ENCODE measurements around the gene EYA2.

Gene EYA2

DNA sequence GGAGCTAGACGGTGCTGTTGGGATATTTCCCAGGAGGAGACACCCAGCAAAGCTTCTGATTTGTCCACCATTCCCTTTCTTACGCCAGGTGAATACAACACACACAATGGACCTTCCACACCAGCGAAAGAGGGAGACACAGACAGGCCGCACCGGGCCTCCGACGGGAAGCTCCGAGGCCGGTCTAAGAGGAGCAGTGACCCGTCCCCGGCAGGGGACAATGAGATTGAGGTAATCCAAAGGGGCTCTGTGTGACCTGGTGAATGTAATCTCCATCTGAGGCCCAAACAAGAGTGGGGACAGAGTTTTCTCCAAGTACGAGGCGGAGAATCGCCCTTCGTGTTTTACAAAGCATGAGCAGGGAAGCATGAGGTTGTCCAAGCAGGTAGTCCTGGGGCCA is 194.5 kb downstream of the EYA2 start:
- TF ChIP-seq, protein P1, sequence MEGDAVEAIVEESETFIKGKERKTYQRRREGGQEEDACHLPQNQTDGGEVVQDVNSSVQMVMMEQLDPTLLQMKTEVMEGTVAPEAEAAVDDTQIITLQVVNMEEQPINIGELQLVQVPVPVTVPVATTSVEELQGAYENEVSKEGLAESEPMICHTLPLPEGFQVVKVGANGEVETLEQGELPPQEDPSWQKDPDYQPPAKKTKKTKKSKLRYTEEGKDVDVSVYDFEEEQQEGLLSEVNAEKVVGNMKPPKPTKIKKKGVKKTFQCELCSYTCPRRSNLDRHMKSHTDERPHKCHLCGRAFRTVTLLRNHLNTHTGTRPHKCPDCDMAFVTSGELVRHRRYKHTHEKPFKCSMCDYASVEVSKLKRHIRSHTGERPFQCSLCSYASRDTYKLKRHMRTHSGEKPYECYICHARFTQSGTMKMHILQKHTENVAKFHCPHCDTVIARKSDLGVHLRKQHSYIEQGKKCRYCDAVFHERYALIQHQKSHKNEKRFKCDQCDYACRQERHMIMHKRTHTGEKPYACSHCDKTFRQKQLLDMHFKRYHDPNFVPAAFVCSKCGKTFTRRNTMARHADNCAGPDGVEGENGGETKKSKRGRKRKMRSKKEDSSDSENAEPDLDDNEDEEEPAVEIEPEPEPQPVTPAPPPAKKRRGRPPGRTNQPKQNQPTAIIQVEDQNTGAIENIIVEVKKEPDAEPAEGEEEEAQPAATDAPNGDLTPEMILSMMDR (IDR thresholded peaks at IDR 0.05; ENCODE audit: control insufficient read depth, insufficient read depth, low read depth, low read length, missing control alignments): no peak
- H3K4me3 ChIP-seq (ENCODE audit: control insufficient read depth, low read depth, low read length): no peak overlapping the region
- no peak for DNase-seq (ENCODE audit: low read depth)

DNA sequence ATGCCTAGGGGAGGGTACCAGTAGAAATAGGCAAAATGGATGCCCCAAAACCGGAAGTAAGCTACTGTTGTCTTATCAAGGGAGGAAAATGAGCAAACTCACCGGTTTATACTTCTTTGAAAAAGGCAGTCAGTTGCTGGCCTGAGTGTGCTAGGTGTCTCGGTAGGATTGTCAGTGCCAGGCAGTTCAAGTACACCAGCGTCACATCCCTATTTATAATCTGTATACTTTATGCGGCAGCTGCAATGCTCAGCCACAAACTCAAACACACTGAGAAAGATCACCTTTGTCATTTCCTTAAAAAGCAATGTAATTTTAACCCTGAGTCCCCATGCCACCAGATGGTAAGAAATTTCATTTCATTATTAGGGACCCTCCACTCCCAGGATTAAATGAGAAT is 196.2 kb downstream of the EYA2 start:
- TF ChIP-seq, protein P1 (IDR thresholded peaks at IDR 0.05; ENCODE audit: control insufficient read depth, insufficient read depth, low read depth, low read length, missing control alignments): no peak
- DNase-seq (ENCODE audit: low read depth): no peak
- no peak overlapping the region for H3K4me3 ChIP-seq (ENCODE audit: control insufficient read depth, low read depth, low read length)

DNA sequence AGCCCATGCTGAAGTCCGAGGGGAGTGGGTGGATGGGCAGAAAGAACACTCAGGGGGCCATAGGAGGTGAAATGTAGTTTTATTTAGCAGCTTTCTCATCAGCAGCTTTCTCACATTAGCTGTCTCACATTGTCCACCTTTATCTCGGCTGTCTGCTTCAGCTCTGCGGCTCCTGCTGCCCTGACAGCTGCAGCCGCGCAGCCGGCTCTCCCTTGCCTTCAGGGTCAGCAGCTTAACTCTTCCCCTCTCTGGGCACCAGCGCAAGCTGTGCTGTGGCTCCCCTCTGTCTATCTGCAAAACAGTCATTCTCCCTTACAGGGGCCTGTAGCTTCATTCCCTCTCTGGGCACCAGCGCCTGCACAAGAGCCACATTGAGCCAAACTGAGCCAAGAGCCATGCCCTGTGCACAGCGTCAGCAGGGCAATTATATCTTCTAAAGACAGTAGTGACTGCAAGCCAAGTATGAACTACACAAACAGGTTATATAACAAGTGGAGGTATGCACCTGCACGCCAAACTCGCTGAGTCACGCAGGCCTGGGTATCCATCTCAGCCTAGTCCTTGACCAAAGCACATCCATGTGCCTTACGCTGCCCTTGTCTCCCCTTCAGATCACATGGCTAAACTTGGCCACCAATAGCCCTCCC is 198.8 kb downstream of the EYA2 start:
- H3K4me3 ChIP-seq (ENCODE audit: control insufficient read depth, low read depth, low read length): no peak overlapping the region
- TF ChIP-seq, protein P1 (IDR thresholded peaks at IDR 0.05; ENCODE audit: control insufficient read depth, insufficient read depth, low read depth, low read length, missing control alignments): no peak
- no peak for DNase-seq (ENCODE audit: low read depth)

DNA sequence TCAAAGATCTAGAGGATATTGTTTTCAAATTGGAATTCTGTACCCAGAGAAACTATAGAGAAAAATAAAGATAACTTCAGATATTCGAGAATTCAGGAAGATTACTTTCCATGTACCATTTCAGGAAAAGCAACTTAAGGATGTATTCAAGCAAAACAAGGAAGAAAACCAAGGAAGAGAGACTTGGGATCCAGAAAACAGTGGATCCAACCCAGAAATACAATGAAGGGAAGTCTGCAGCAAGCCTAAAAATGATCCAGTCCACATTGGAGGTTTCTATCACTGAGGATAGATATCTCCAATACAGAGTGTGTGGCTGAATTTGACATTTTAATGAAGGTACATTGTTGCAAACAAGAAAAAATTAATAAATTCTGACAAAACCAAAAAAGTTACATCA is 201.0 kb downstream of the EYA2 start:
- TF ChIP-seq, protein P1 (IDR thresholded peaks at IDR 0.05; ENCODE audit: control insufficient read depth, insufficient read depth, low read depth, low read length, missing control alignments): no peak
- no peak for DNase-seq (ENCODE audit: low read depth)
- H3K4me3 ChIP-seq (ENCODE audit: control insufficient read depth, low read depth, low read length): no peak overlapping the region

DNA sequence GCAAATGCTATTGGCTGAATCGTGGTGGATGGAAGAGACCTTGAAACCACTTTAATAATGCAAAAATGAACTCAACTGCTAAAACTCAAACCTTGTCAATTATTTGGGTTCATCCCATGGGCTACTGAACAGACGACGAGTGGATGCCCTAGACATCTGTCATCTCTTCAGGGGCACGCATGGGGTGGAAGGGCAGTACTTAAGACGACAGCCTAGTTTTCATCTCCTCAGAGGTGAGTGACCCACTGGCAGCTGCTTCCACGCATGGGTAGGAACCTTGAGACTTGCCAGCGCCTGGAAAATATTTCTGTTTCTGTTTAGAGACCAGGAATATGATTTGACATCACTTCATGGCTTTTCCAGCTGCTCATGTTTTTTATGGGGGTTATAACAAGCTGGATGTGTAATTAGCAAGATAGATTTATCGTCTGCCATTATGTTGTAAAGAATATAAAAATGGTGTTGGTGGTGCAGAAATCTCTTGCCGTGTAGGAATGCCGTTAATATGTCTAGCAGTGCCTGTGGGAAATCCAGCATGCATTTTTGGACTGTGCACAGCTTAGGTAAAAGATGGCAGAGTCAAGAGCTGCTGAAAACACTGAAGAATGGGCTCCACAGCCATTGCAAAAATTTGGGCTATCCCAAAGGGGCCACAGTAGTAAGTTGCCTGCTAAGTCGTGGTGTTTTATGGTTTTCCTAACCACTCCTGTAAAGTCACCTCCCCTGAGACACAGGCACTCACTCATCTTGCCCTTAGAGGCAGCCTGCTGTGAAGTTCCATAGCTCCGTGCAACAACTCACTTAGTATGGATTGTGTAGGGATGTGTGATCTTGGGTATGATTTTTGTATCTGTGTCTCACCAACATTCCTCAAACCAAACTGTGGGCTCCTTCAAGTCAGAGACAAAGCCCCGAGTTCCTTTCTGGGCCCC is 203.3 kb downstream of the EYA2 start:
- DNase-seq (ENCODE audit: low read depth): no peak
- no peak overlapping the region for H3K4me3 ChIP-seq (ENCODE audit: control insufficient read depth, low read depth, low read length)
- TF ChIP-seq, protein P1 (IDR thresholded peaks at IDR 0.05; ENCODE audit: control insufficient read depth, insufficient read depth, low read depth, low read length, missing control alignments): no peak

DNA sequence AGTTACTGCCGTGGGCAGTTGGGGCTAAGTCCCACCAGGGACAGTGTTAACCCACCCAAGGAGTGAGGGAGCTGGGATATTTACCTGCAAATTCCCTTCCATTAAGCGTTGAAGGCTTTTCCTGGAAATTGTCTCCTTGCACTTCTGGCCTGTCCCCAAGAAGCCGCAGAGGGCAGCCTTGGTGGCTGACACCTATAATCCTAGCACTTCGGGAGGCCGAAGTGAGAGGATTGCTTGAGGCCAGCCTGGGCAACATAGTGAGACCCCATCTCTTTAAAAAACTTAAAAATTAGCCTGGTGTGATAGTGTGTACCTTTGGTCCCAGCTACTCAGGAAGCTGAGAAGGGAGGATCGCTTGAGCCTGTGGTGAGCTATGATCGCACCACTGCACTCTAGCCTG is 204.4 kb downstream of the EYA2 start:
- no peak for DNase-seq (ENCODE audit: low read depth)
- TF ChIP-seq, protein P1 (IDR thresholded peaks at IDR 0.05; ENCODE audit: control insufficient read depth, insufficient read depth, low read depth, low read length, missing control alignments): no peak
- H3K4me3 ChIP-seq (ENCODE audit: control insufficient read depth, low read depth, low read length): no peak overlapping the region
